DMS53 treated with DMSO at 0.1 percent for 48 hours (cell line): ENCODE measurements around the gene MAMDC2.

Experiments
- DNase-seq: peaks from one replicate; lab custom pipeline; 2025; ENCODE audit not compliant: unreplicated experiment; lab: John Stamatoyannopoulos, UW

Gene MAMDC2, protein sequence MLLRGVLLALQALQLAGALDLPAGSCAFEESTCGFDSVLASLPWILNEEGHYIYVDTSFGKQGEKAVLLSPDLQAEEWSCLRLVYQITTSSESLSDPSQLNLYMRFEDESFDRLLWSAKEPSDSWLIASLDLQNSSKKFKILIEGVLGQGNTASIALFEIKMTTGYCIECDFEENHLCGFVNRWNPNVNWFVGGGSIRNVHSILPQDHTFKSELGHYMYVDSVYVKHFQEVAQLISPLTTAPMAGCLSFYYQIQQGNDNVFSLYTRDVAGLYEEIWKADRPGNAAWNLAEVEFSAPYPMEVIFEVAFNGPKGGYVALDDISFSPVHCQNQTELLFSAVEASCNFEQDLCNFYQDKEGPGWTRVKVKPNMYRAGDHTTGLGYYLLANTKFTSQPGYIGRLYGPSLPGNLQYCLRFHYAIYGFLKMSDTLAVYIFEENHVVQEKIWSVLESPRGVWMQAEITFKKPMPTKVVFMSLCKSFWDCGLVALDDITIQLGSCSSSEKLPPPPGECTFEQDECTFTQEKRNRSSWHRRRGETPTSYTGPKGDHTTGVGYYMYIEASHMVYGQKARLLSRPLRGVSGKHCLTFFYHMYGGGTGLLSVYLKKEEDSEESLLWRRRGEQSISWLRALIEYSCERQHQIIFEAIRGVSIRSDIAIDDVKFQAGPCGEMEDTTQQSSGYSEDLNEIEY

DNA sequence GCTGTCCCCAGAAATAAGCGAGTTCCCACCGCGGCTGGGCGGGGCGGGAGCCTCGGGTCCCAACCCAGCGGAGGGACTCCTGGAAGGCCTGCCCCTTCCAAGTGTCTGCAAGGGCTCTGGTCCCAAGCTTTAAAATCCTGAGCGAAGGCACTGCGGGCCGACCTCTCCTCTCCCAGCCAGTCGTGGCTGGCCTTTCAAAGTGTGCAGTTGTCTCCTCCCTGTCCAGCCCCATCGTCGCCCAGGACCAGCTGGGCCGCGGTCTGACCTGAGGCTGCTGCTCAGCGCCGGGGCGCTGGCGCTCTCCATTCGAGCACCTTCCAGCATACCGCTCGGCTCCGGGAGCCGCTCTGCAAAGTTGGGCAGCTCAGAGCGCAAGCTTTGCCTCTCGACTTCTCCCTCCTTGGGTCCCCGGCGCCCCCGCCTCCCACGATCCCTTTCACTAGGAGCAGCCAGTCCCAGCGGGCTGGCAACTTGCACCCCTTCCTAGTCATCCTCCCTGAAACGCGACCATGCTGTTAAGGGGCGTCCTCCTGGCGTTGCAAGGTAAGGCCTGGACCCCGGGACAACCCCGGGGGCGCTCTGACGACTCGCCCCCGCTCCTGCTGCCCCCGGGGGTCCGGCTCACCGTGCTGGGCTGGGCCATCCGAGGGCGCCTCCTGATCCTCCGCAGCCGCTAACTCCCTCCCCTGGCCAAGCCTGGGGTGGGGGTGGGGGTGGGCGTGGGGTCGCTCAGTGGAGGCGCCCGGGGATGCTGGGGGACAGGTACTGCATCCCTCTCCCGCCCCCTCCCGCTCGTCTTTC, at the start of gene MAMDC2:
MAMDC2 (plus strand) TSS at position 160 of the 801 bp plus-strand sequence; CDS start at position 510, 350 bp downstream.
- DNase-seq = no peak

DNA sequence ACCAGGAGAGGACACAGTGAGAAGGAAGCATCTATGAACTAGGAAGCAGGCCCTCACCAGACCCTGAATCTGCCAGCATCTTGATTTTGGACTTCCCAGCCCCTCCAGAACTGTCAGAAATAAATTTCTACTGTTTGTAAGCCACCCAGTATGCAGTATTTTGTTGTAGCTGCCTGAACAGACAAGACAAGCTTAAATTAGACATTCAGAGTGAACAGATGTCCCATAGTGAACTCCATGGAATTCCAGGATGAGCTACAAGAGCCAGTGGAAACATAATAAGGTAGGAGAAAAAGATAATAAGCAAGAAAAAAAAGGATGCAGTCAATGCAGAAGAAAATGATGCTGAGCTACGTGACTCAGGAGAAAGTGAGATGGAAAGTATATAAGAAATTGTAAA, 47.8 kb upstream of the MAMDC2 start:
- no peak for DNase-seq

DNA sequence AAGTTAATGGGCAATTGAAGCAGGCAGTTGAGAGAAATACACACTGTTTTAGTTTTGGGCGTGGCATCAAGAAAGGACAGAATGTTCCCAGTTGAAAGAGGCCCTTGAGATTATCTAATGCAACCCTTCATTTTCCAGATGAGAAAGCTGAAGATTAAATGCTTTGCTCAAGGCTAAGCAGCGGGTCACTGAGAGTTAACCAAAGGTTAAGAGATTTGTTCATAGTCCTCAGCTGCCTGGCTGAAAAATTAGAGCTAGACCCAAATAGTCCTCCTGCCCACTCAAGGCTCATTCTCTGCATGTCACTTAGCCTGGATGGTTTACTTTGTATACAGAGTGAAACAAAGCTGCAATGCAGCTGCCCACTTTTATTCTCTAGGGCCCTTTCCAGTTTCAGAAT, 46.7 kb upstream of the MAMDC2 start:
- DNase-seq = no peak

DNA sequence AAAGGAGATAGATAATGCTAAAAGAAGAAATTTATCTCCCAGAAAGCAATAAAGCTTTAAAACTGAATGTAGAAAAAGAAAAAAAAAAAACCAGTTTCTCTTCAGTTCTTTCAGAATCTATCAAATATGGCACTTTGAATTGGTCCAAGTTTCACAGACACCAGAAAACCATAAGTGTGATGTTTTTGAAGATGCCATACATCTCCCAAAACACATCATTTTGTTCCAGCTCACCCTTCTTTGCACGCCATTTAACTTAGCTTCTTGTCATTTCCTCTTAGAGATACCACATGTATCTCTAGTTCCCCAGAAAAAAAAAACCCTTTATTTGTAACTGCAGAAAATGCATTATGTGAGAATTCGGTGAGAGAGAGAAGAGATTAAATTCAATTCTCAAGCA, 46.1 kb upstream of the MAMDC2 start:
- no peak for DNase-seq

DNA sequence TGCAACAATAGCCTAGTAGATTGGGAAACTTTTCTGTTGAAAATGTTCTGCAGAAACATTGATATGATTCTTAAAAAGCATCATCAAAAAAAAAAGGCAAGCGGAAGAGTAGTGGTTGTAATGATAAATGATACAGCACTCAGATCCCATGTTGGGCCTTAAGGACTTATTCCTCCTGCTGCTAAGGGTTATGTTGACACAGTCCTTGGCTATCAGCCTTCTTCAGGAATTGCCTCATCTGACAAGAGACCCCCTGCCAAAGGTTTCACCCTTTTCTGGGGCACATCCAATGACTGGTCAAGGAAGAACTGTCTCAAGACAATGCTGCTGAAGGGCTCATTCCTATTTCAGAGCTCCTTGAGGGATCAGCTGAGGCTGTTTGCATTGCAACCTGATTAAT, 44.3 kb upstream of the MAMDC2 start:
- no peak for DNase-seq

DNA sequence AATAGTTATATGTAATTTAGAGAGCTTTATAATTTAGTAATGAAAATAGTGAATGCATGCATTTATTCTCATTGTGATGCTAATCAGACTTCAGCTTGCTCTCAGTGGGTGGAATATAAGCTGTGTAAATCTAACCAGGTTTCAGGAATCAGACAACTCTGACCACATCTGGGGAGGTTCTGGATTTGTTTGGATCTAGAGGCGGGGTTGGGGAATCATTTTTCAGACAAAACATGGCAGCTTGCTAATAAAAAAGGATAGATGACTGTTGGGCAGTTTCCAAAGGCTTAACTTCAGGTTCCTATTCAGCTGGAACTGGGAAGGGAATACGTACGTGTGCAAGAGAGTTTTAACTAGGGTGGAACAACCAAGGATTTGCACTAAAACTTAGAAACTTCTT, 43.2 kb upstream of the MAMDC2 start:
- no peak for DNase-seq

DNA sequence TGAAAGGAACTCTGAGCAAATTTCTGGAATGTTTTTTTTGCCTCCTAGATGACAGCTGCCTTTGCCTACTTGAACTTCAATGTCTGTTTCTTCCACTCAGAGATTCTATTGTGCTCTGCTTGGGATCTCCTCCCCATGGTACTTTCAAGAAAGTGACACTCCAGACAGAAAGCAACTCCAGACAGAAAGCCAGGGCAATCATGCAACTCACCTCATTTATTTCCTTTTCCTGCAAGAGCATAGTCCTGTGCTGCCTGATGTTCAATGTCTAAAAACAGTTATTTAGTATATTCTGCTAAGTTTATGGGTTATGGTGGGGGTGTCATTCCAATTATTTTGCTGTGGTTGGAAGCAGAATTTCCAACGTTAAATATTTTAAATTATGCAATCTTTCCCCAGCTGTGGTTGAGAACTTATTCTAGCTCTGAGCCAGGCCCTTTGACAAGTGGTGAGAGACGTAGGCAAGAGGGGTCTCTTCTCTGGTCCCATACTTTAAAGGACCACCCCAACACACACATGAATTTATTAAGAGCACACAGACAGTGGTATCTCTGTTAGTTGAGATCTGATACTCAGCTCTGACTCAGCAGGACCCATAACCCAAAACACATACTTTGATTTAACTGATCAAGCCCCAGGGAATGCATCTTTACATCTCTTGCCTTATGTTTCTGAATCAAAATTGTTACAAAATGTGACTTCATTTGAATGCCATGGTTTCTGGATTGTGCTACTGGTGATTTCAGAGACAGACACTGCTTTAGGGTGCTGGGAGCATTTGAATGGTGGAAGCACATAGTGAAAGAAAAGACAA, 39.5 kb upstream of the MAMDC2 start:
- no peak for DNase-seq

DNA sequence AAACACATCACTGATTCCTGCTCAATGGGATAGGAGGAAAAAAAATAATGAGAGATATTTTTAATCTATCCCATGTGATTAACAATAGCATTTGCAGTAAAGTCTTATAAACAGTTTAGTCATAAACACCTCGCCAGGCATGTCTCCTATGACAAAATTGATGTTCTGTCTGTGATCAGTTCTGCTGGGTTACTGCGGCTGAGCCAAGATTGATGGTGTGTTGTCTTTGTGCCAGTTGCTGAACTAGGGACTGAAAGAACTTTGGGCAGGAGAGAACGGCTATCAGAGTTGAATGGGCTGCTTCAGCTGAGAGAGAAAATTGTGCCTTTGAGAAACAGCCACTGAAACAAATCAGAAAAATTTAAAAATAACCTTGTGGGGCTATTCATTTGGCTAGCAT, 37.3 kb upstream of the MAMDC2 start:
- no peak for DNase-seq

DNA sequence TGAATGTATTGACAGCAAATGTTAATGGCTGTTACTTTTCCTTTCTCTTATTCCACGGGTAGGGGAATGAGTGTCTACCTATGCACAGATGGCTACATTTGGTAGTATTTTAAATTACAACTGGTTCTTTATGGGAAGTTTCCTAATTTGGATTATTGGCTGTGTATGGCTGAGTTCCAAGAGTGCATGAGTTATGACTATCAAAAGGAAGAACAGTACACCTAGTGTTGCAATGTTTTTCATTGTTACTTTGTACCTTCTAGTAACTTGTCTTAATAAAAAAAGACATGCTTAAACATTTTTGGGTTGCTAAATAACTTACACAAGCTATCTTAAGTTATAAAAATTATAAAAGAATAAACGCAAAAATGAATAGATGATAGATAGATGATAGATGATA, 35.8 kb upstream of the MAMDC2 start:
- no peak for DNase-seq

DNA sequence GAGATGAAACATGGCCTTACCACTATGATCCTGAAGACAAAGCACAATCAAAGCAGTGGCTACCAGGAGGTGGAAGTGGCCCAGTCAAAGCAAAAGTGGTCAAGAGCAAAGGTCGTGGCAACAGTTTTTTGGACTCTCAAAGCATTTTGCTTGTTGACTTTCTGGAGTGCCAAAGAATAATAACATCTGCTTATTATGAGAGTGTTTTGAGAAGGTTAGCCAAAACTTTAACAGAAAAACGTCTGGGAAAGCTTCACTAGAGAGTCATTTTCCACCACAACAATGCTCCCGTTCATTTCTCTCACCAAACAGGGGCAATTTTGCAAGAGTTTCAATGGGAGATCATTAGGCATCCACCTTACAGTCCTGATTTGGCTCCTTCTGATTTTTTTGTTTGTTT, 33.6 kb upstream of the MAMDC2 start:
- DNase-seq = no peak

DNA sequence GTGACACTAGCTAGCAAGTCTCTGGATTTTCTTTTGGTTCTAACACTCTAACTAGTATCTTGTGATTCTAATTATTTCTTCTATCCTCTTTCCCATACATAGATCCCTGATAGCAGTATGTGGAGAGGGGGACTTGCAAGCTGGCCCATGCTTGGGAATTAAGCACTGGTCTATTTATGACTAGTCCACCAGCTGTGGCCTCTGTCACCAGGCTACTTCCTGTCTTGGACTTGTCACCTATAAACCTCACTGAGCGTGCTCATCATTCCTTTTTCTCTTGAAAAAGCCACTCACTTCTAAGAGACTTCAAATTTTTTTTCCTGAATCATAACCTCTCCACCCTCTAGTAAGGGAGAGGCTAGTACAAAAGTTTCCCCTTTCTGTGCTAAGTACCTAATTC, 32.3 kb upstream of the MAMDC2 start:
- DNase-seq = no peak

DNA sequence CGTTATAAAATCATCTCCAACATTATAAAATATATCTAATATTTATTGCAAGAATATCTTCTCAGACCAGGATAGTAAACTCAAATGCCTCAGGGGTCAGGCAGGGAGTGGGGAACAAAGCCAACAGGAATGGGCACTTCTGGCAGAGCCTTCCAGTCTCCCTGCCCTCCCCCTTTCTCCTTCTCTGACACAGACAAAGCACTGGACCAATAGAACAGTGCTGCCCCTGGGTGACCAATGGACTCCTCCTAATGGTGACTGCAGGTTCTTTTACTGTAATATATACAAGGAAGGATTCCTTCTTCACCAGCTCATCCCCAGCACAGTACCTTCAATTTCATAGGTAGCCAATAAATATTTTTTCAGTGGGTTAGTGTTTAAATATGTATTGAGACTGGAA, 31.1 kb upstream of the MAMDC2 start:
- DNase-seq = no peak

DNA sequence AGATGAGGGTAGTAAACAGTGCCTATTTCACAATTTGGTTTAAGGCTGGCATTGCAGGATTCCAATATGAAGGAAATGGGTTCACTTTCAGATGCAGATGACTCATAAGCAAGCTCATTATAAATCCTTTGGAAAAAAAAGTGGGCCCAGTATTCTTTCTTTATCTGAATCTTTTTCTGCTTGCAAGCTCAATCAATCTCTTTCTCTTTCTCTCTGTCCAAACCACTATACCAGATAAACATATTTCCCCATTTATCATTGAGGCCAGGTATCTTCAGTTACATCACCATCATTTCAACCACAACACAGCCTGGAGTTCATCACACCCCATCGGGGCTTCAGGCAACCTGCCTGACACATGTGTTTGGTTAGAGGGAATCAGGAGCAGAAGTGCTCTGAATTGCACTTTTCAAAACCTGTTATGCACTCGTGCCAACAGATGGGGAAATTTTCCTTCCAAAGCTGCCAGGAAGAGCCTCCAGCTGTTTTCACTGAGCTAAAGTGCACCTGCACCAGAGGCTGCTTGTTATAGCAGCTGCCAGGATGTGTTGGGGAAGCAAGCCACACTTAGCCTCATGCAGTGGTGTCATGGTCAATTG, 30.0 kb upstream of the MAMDC2 start:
- DNase-seq = no peak

DNA sequence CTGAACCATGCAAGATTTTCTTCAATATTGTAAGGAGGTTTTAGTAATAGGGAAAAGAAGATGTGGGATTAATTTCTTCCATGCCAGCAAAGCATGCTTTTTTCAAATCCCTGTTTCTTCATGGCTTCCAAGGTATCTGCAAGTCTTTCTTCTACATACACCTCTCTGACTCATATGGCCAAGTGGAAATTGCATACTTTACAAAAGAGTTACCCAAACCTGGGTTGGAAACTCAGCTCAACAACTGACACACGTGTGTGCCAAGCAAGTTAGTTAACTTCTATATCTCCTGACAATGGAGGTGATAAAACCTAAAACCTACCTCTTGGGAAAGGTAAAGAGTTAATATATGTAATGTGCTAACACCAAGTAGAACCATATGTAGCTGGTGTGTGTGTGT, 28.5 kb upstream of the MAMDC2 start:
- DNase-seq = no peak

DNA sequence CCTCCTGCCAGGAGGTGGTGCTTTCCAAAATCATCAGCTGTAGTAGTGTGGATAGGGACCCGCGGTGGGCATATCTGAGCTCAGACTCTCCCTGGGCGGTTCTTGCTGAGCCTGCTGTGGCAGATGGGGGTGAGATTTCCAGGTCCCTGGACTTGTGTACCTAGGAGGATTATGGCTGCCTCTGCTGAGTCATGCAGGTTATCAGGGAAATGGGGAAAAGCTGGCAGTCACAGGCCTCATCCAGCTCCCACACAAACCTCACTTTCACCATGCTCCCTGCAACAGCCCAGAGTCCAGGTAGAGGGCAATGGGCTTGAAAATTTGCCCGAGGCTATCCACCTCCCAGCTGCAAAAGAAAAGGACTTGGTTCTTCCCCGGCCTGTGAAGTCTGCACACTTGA, 23.4 kb upstream of the MAMDC2 start:
- no peak for DNase-seq

DNA sequence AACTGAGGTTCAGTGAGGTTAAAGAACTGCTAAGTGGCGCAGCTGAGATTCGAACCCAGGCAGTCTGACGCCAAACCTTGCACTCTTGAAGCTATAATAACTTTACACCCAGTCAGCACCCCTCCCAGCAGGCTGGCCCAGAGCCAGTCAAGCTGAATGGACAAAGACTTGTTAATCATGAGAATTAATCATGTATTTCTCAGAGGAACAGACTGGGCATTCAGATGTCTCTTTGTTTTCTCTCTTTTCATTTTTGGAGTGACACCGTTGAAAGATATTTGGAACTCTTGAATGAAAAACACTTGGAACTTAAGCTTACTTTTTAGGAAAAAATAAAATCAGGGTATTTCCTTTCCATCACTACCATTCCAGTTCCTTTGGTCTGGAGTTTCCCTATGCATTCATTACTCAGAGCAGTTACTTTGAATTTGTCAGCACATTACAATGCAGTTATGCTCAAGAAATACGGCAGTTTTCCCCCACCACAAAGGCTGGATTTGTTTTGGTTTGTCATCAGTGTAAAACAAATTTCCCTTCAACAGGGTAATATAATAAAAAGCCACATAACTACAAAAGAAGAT, 22.6 kb upstream of the MAMDC2 start:
- no peak for DNase-seq

DNA sequence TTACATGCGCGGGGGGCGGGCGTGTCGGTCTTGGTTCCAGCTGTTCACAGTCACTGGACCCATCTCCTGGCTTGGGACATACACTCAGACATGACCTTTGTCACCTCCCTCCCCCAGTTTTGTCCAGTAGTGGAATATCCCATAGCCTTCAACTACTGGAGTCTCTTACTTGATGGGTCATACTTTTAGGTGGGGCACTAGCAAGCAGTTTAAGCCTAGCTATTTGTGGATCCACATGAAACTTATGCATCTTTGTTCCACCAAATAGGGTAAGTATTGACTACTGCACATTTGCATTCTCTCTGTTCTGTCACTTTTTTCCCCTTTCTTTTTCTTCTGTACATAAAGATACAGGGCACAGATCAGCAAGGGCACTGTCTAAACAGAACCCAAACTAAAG, 15.4 kb upstream of the MAMDC2 start:
- no peak for DNase-seq

DNA sequence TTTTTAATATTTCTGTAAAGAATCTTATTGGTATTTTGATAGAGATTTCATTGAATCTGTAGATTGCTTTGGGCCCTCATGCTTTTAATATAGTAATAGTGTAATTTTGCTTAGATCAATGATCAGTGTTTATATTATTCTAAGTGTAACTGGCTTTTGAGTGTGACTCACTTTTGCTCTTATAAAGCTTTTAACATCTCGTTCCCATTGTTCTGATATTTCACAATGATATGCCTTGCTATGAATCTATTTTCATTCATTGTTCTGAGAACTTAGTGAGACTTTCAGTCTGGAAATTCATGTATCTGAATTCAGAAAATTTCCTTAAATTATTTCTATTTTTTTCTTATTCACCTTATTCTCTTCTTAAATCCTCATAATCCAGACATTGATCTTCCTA, 13.5 kb upstream of the MAMDC2 start:
- no peak for DNase-seq

DNA sequence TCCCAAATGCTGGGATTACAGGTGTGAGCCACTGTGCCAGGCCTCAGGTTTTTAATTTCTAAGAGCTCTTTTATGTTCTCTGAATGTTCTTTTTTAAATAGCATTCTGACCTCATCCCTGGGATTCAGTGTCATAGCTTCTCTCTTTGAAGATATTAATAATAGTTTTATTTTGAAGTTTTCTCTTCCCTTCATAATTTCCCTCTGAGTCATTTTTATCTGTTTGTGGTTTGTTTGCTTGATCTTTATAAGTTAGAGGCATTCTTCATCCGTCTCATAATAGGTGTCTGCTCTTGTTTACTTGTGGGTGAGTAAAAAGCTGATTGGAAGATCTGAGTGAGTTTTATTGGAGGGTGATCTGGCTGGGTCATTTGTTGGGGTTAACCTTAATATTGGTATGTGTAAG, 12.5 kb upstream of the MAMDC2 start:
- DNase-seq = no peak

DNA sequence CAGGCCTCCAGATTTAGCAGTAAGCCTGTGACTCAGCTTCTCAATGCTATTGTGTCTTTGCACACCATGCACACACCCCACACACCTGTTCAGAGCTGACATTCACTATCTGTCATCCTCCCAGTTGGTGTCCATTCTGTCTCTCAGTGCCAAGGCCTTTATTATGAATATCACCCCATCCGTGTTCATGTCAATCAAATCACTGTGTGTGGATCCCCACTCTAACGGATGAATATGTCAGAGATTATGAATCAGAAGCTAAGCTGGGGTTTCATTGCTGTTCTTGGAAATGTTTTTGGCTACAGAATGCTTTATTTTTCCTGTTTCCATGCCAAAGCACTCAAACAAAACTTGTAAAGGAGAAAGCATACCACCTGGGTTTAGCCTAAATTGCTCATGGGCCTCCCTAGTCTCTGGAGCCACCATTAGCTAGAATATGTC, 9.4 kb upstream of the MAMDC2 start:
- DNase-seq = peak; percentile 44
